ENCODE results near the gene PFDN6. TPM values are rescaled to one million over a fixed set of nuclear protein-coding genes. Genes with fewer than 3 reads are reported as not detected.

The PFDN6 gene
- total RNA-seq, 6 experiments from 2014 or later, result 52.1 to 73.7 (median 69.7) TPM

GRCh38 chr6:33315793-33316602 lies 26.6 kb downstream of the PFDN6 start:
- no peaks in the 10 kb centered on the region for H3K9me3 Mint-ChIP-seq
- TF ChIP-seq CTCF (IDR thresholded peaks at IDR 0.05), result no peak
- H3K36me3 Mint-ChIP-seq (ENCODE audit: low read depth), result peaks cover 42% of the 10 kb centered on the region
- peak overlapping the region; percentile 98; the same call in 1 of the 2 replicates for H3K27ac Mint-ChIP-seq
- H3K27me3 Mint-ChIP-seq (ENCODE audit: insufficient read depth), result peaks cover 6% of the 10 kb centered on the region
- peaks cover 64% of the 10 kb centered on the region for H3K4me1 Mint-ChIP-seq (ENCODE audit: low read depth)
- DNase-seq, result no peak
- peak overlapping the region; percentile 92 for H3K4me3 Mint-ChIP-seq

- peak overlapping the region; percentile 72 for H3K27ac Mint-ChIP-seq
- H3K4me3 Mint-ChIP-seq, result peak overlapping the region; percentile 92
- H3K27me3 Mint-ChIP-seq (ENCODE audit: insufficient read depth), result peaks cover 6% of the 10 kb centered on the region
- H3K9me3 Mint-ChIP-seq, result no peaks in the 10 kb centered on the region
- no peak for DNase-seq
- H3K4me1 Mint-ChIP-seq (ENCODE audit: low read depth), result peaks cover 69% of the 10 kb centered on the region
- no peak for TF ChIP-seq CTCF (IDR thresholded peaks at IDR 0.05)
- peaks cover 46% of the 10 kb centered on the region for H3K36me3 Mint-ChIP-seq (ENCODE audit: low read depth)
Measured at GRCh38 chr6:33316603-33317418, 27.4 kb downstream of the PFDN6 start.

GRCh38 chr6:33317419-33317668 lies 27.9 kb downstream of the PFDN6 start:
- Mint-ChIP-seq H3K27me3 (ENCODE audit: insufficient read depth) (peaks cover 6% of the 10 kb centered on the region), H3K4me1 (ENCODE audit: low read depth) (peaks cover 68% of the 10 kb centered on the region), H3K36me3 (ENCODE audit: low read depth) (peaks cover 51% of the 10 kb centered on the region), H3K27ac (peak overlapping the region; percentile 72), H3K4me3 (peak overlapping the region; percentile 92), H3K9me3 (no peaks in the 10 kb centered on the region)
- TF ChIP-seq CTCF (IDR thresholded peaks at IDR 0.05), result no peak
- DNase-seq, result no peak

- peaks cover 51% of the 10 kb centered on the region for H3K36me3 Mint-ChIP-seq (ENCODE audit: low read depth)
- peak; percentile 99 for DNase-seq
- peak within 1 kb of the TSS; percentile 92 for H3K4me3 Mint-ChIP-seq
- peak within 1 kb of the TSS; percentile 97 for H3K27ac Mint-ChIP-seq
- H3K27me3 Mint-ChIP-seq (ENCODE audit: insufficient read depth), result peaks cover 6% of the 10 kb centered on the region
- no peak for TF ChIP-seq CTCF (IDR thresholded peaks at IDR 0.05)
- H3K4me1 Mint-ChIP-seq (ENCODE audit: low read depth), result peaks cover 64% of the 10 kb centered on the region
- H3K9me3 Mint-ChIP-seq, result no peaks in the 10 kb centered on the region
Measured at GRCh38 chr6:33317669-33318425, 28.4 kb downstream of the PFDN6 start, which contains the start of gene ZBTB22. ZBTB22 (minus strand) TSS chr6:33317744; CDS start chr6:33316916, 828 bp downstream.

GRCh38 chr6:33318426-33319073 lies 29.1 kb downstream of the PFDN6 start:
- no peak for TF ChIP-seq CTCF (IDR thresholded peaks at IDR 0.05)
- Mint-ChIP-seq H3K27me3 (ENCODE audit: insufficient read depth) (peaks cover 4% of the 10 kb centered on the region), H3K4me1 (ENCODE audit: low read depth) (peaks cover 67% of the 10 kb centered on the region), H3K27ac (peak overlapping the region; percentile 97), H3K36me3 (ENCODE audit: low read depth) (peaks cover 51% of the 10 kb centered on the region), H3K4me3 (peak overlapping the region; percentile 92), H3K9me3 (no peaks in the 10 kb centered on the region)
- no peak for DNase-seq

Data from HFFc6 (cell line).